Prostate gland (tissue), 2 donors: Measurements from ENCODE around the gene AQP10. TPM values are rescaled to one million over a fixed set of nuclear protein-coding genes. Genes with fewer than 3 reads are reported as not detected.

ENCODE experiments used
- DNase-seq: peaks from one replicate; pipeline ENCODE4 v3.0.0-alpha.2; 2019; ENCODE audit warnings: low spot score
- H3K27ac ChIP-seq, 2 donors: fragments of 200-600 bp; sonication (generic); 2 replicates each; pipeline ENCODE4 v1.5.1; 2017 to 2019
- H3K27me3 ChIP-seq: fragments of 200-600 bp; sonication (generic); replicated peaks from 2 replicates; pipeline ENCODE4 v1.5.1; 2019; ENCODE audit not compliant: insufficient read depth
- H3K36me3 ChIP-seq, 2 donors: fragments of 200-600 bp; sonication (generic); 1 replicate in 1 of 2; 2 replicates in 1 of 2; pipeline versions ENCODE4 v1.5.1 to v1.8.1; 2017 to 2019
- H3K4me1 ChIP-seq: fragments of 200-600 bp; sonication (generic); replicated peaks from 2 replicates; pipeline ENCODE4 v1.5.1; 2019
- H3K4me3 ChIP-seq, 2 donors: fragments of 200-600 bp; sonication (generic); 2 replicates each; pipeline ENCODE4 v1.5.1; 2017 to 2019
- H3K9me3 ChIP-seq: fragments of 200-600 bp; sonication (generic); 2 replicates; pipeline ENCODE4 v1.5.1; 2017
- CTCF ChIP-seq, 4 experiments: fragments of 200-600 bp in 2 of 4; fragments of 450-650 bp in 2 of 4; sonication (generic) in 2 of 4; IDR thresholded peaks; 1 replicate in 3 of 4; 2 replicates in 1 of 4; pipeline ENCODE4 v1.5.1; 2016 to 2019; ENCODE audit warnings: antibody characterized with exemption in 4 of 4, mild to moderate bottlenecking in 2 of 4, moderate library complexity in 2 of 4
- POLR2A ChIP-seq: fragments of 450-650 bp; IDR thresholded peaks from one replicate; pipeline ENCODE4 v1.6.1; 2016; ENCODE audit warnings: antibody characterized with exemption, mild to moderate bottlenecking
- POLR2AphosphoS5 ChIP-seq: sonication (generic); formaldehyde crosslinking; IDR thresholded peaks from one replicate; pipeline ENCODE4 v1.6.1; 2017; ENCODE audit warnings: antibody characterized with exemption
- WGBS: methylation state at CpG from one replicate; pipeline ENCODE4 v1.1.5; 2018; 5-methylcytosine and 5-hydroxymethylcytosine counted together
- intact Hi-C: fragments of 100-400 bp; cut with DNase I; formaldehyde crosslinking; loops from one replicate; pipeline ENCODE4 v1.14.2; 2022
- total RNA-seq, 2 donors: library from RNA; depleted of rRNA; stranded (reverse); fragments of >200 nt; gene quantifications; one replicate each; pipeline ENCODE4 v1.1.0, GENCODE V29; 2016

AQP10 gene
- total RNA-seq, 2 donors from 2014 or later: 0.27 to 0.85 TPM

- Histone ChIP-seq H3K4me3 (no peak overlapping the region), H3K27me3 (no peaks in the 10 kb centered on the region), H3K27ac (peak overlapping the region in 1 of 2 donors; percentile 86), H3K36me3 (peaks cover 12 to 39% of the 10 kb centered on the region in 2 donors), H3K9me3 (no peaks in the 10 kb centered on the region), H3K4me1 (peaks cover 6% of the 10 kb centered on the region)
- 89% methylated on average over 26 of the region's 27 CpGs for WGBS
- intact Hi-C loops: loop anchor here (10.0 kb wide), 1 partner anchor 116 kb away; no protein-coding TSS in a partner anchor
- TF ChIP-seq CTCF (IDR thresholded peaks at IDR 0.05): no peak
- no peak for TF ChIP-seq POLR2A
- TF ChIP-seq POLR2AphosphoS5: no peak
- no peak for DNase-seq
Measured at GRCh38 chr1:154348429-154349076, 27.7 kb downstream of the AQP10 start.

GRCh38 chr1:154349121-154349520 is 28.2 kb downstream of the AQP10 start:
- Histone ChIP-seq H3K9me3 (no peaks in the 10 kb centered on the region), H3K4me3 (no peak overlapping the region), H3K27ac (peak overlapping the region in 1 of 2 donors; percentile 86), H3K4me1 (peaks cover 6% of the 10 kb centered on the region), H3K27me3 (no peaks in the 10 kb centered on the region), H3K36me3 (peaks cover 8 to 34% of the 10 kb centered on the region in 2 donors)
- TF ChIP-seq POLR2AphosphoS5 (no peak), POLR2A (no peak), CTCF (IDR thresholded peaks at IDR 0.05) (no peak)
- DNase-seq: no peak
- intact Hi-C loops: loop anchor here (10.0 kb wide), 1 partner anchor 116 kb away; no protein-coding TSS in a partner anchor
- WGBS: 71% methylated on average over 7 of the region's 7 CpGs

- intact Hi-C loops: loop anchor here (10.0 kb wide), 1 partner anchor 54 kb away; the partner anchor contains the start of gene IL6R
- TF ChIP-seq POLR2AphosphoS5: no peak
- TF ChIP-seq POLR2A: no peak
- no peak for TF ChIP-seq CTCF (IDR thresholded peaks at IDR 0.05)
- DNase-seq: no peak
Measured at GRCh38 chr1:154350383-154350782, 29.5 kb downstream of the AQP10 start.

GRCh38 chr1:154351363-154352068 is 30.6 kb downstream of the AQP10 start:
- intact Hi-C loops: loop anchor here (10.0 kb wide), 1 partner anchor 53 kb away; the partner anchor contains the start of gene IL6R
- H3K9me3 ChIP-seq: no peaks in the 10 kb centered on the region
- H3K27ac ChIP-seq: peak overlapping the region; percentile 74 to 86
- WGBS: 32% methylated on average over 14 of the region's 14 CpGs
- peak; percentile 82 for DNase-seq
- no peak for TF ChIP-seq POLR2A
- TF ChIP-seq POLR2AphosphoS5: peak; percentile 86
- peaks cover 0 to 12% of the 10 kb centered on the region in 2 donors for H3K36me3 ChIP-seq
- peaks cover 6% of the 10 kb centered on the region for H3K4me1 ChIP-seq
- H3K27me3 ChIP-seq: no peaks in the 10 kb centered on the region
- H3K4me3 ChIP-seq: no peak overlapping the region

More at GRCh38 chr1:154350383-154350782, 29.5 kb downstream of the AQP10 start:
- Histone ChIP-seq H3K27ac (peak overlapping the region; percentile 74 to 86), H3K36me3 (peaks cover 6 to 24% of the 10 kb centered on the region in 2 donors), H3K27me3 (no peaks in the 10 kb centered on the region), H3K9me3 (no peaks in the 10 kb centered on the region), H3K4me1 (peaks cover 6% of the 10 kb centered on the region), H3K4me3 (no peak overlapping the region)
- WGBS: 83% methylated on average over 4 of the region's 4 CpGs

- WGBS: 16% methylated on average over 9 of the region's 9 CpGs
- intact Hi-C loops: loop anchor here (10.0 kb wide), 1 partner anchor 53 kb away; the partner anchor contains the start of gene IL6R
- Histone ChIP-seq H3K4me3 (peak overlapping the region; percentile 24 to 25), H3K36me3 (peaks cover 0 to 11% of the 10 kb centered on the region in 2 donors), H3K27me3 (no peaks in the 10 kb centered on the region), H3K27ac (peak overlapping the region; percentile 74 to 86), H3K9me3 (no peaks in the 10 kb centered on the region), H3K4me1 (peaks cover 6% of the 10 kb centered on the region)
- no peak for DNase-seq
- TF ChIP-seq POLR2AphosphoS5: no peak
- TF ChIP-seq CTCF (IDR thresholded peaks at IDR 0.05): no peak
- no peak for TF ChIP-seq POLR2A
Measured at GRCh38 chr1:154352245-154352580, 31.3 kb downstream of the AQP10 start.
